ENCODE data around the gene ETS1.

DNA sequence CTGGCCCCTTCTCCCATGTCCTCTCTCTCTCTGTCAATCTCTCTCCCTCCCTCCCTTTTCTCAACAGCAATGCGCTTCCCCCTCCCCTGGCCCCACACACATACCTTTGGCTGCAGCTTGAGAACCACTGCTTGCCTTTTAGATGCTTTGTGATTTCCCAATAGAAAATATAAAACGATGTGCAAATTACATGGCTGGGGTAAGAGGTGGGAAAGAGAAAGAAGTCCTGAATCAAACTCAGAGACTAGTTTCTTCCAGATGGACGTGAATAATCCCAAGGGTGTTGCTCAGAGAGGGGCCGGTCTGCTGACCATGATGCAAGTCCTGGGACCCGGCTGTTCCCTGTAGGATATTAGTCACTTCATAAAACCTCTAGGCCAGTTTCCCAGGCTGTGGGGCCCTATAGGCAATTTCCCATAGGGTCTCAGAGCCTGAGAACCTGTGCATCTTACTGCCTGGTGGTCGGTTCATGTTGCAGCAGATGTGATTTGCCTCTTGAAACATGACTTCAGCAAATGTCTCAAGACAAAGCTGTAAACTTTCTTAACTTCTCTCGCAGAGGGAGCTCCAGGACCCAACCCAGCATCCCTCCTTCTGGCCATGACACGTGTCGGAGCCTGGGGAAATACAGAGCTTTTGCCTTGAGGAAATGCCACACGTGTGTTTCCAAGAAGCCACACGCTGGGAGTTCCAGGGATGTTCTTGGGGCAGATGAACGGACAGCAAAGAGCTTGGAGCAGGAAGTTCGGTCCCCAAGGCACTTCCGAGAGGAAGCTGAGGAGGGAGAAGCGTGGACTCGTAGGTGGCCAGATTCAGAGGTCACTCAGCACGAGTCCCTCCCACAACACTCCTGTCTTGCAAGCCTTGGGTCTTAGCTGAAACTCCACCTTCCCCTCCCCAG lies 34.5 kb upstream of the ETS1 start:
- TF ChIP-seq, protein P1, sequence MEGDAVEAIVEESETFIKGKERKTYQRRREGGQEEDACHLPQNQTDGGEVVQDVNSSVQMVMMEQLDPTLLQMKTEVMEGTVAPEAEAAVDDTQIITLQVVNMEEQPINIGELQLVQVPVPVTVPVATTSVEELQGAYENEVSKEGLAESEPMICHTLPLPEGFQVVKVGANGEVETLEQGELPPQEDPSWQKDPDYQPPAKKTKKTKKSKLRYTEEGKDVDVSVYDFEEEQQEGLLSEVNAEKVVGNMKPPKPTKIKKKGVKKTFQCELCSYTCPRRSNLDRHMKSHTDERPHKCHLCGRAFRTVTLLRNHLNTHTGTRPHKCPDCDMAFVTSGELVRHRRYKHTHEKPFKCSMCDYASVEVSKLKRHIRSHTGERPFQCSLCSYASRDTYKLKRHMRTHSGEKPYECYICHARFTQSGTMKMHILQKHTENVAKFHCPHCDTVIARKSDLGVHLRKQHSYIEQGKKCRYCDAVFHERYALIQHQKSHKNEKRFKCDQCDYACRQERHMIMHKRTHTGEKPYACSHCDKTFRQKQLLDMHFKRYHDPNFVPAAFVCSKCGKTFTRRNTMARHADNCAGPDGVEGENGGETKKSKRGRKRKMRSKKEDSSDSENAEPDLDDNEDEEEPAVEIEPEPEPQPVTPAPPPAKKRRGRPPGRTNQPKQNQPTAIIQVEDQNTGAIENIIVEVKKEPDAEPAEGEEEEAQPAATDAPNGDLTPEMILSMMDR (IDR thresholded peaks at IDR 0.05): no peak
- no peak for TF ChIP-seq POLR2A (IDR thresholded peaks at IDR 0.05)

All from adrenal gland (tissue), 5 donors.